GM13976 (cell line): ENCODE data around the gene MED4.
"Not testable (repeated sequence)": the region's sequence is repeated elsewhere in the genome, so short reads cannot be mapped to it uniquely, and the experiment has no call there.

Experiments used
- DNase-seq: peaks from one replicate; pipeline ENCODE4 v3.0.0; 2012; ENCODE audit warnings: low spot score
- CTCF ChIP-seq: IDR thresholded peaks from 2 replicates; pipeline ENCODE4 v1.5.1; 2012; ENCODE audit warnings: borderline replicate concordance, mild to moderate bottlenecking; ENCODE audit not compliant: insufficient read depth; ENCODE audit errors: extremely low read depth, missing control alignments, control extremely low read depth
- in situ Hi-C: fragments of 300-500 bp; cut with MboI; formaldehyde crosslinking; loops from one replicate; pipeline ENCODE4 v1.12.0; 2022; ENCODE audit warnings: low sequenced_read_pairs, mixed read lengths, inconsistent platforms; ENCODE audit not compliant: unreplicated experiment

The MED4 gene

GRCh38 chr13:48066310-48066989 lies 28.5 kb downstream of the MED4 start:
- no peak for TF ChIP-seq CTCF
- in situ Hi-C loops: no loop called here

GRCh38 chr13:48059951-48060350 lies 35.0 kb downstream of the MED4 start:
- DNase-seq, in situ Hi-C loops: not testable (repeated sequence)

More at GRCh38 chr13:48066310-48066989, 28.5 kb downstream of the MED4 start:
- DNase-seq: no peak

- in situ Hi-C loops: not testable (repeated sequence)
These were observed 36.4 kb downstream of the MED4 start for GRCh38 chr13:48058536-48058935.

GRCh38 chr13:48055712-48056111 lies 39.2 kb downstream of the MED4 start:
- no peak for DNase-seq
- in situ Hi-C loops: no loop called here
- TF ChIP-seq CTCF: no peak

More at GRCh38 chr13:48058536-48058935, 36.4 kb downstream of the MED4 start:
- not testable (repeated sequence) for DNase-seq

- DNase-seq: no peak
- TF ChIP-seq CTCF: no peak
- in situ Hi-C loops: no loop called here
These were observed 40.3 kb downstream of the MED4 start for GRCh38 chr13:48054601-48055000.

GRCh38 chr13:48050550-48050949 lies 44.4 kb downstream of the MED4 start:
- no peak for DNase-seq
- TF ChIP-seq CTCF: no peak
- in situ Hi-C loops: no loop called here

GRCh38 chr13:48043789-48044503 lies 51.0 kb downstream of the MED4 start:
- no peak for TF ChIP-seq CTCF
- in situ Hi-C loops: no loop called here
- DNase-seq: no peak
